Measurements from ENCODE around the gene NUDT4B.
"Not testable (repeated sequence)": the region's sequence is repeated elsewhere in the genome, so short reads cannot be mapped to it uniquely, and the experiment has no call there.

NUDT4B gene

DNA sequence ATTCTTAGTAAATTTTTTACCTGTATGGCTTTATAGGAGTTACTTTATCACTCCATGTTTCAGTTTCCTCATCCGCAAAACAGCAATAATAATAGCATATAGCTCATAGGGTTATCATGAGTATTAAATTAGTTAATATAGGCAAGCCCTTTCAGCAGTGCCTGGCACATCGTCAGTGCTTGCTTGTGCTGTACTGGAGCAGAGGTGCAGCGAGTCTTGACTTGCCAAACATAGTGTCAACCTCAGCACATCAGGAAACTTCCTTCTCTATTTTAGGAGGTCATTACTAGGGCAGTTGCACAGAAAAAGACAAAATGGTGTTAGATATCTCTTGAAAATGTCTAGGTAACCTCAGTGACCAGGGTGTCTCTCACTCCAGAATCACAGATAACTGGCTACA is 33.1 kb upstream of the NUDT4B start:
- H4K91ac ChIP-seq (ENCODE audit: low read depth, low read length, poor library complexity); H2BK120ac ChIP-seq (ENCODE audit: low read depth, low read length); H3K4me3 ChIP-seq (ENCODE audit: low read length in 2 of 2); H2AK5ac ChIP-seq (ENCODE audit: low read depth, low read length); DNase-seq (ENCODE audit: low spot score); H3K23ac ChIP-seq (ENCODE audit: low read depth, low read length, poor library complexity); H3K4me1 ChIP-seq (ENCODE audit: control insufficient read depth in 2 of 2, insufficient read depth in 1 of 2, low read depth in 1 of 2, low read length in 2 of 2); H2BK5ac ChIP-seq (ENCODE audit: low read length); H3K36me3 ChIP-seq (replicated peaks in 1 of 2; ENCODE audit: control insufficient read depth in 2 of 2, insufficient read depth in 2 of 2, low read length in 2 of 2); H3K27ac ChIP-seq (replicated peaks; ENCODE audit: low read length); H2BK15ac ChIP-seq (ENCODE audit: low read length); H3K14ac ChIP-seq (ENCODE audit: low read length); H2BK12ac ChIP-seq (ENCODE audit: low read length); H3K79me1 ChIP-seq (ENCODE audit: low read depth, low read length); H2AFZ ChIP-seq (ENCODE audit: low read length); H3K27me3 ChIP-seq (ENCODE audit: control insufficient read depth in 3 of 3, insufficient read depth in 3 of 3, low read depth in 1 of 3, low read length in 3 of 3); H3K9me3 ChIP-seq (replicated peaks in 1 of 2; ENCODE audit: control insufficient read depth in 2 of 2, insufficient read depth in 1 of 2, low read depth in 1 of 2, low read length in 2 of 2); H3K4ac ChIP-seq (ENCODE audit: low read length); H3K18ac ChIP-seq (ENCODE audit: low read length); H3K4me2 ChIP-seq (ENCODE audit: insufficient read depth, low read length, poor library complexity, severe bottlenecking); H4K8ac ChIP-seq (ENCODE audit: low read depth, low read length); H3K9ac ChIP-seq (ENCODE audit: low read depth, low read length, poor library complexity): not testable (repeated sequence)
- WGBS, 2 donors (ENCODE audit: extremely low coverage in 2 of 2, insufficient read length in 2 of 2, insufficient replicate concordance in 1 of 2): no CpG with 5 or more reads among the region's 3 CpGs

- not testable (repeated sequence) for H3K23ac ChIP-seq (ENCODE audit: low read depth, low read length, poor library complexity); H2BK120ac ChIP-seq (ENCODE audit: low read depth, low read length); DNase-seq (ENCODE audit: low spot score); H3K27ac ChIP-seq (replicated peaks; ENCODE audit: low read length); H4K8ac ChIP-seq (ENCODE audit: low read depth, low read length); H3K4me2 ChIP-seq (ENCODE audit: insufficient read depth, low read length, poor library complexity, severe bottlenecking); H3K9ac ChIP-seq (ENCODE audit: low read depth, low read length, poor library complexity); H3K4ac ChIP-seq (ENCODE audit: low read length); H2AFZ ChIP-seq (ENCODE audit: low read length); H2AK5ac ChIP-seq (ENCODE audit: low read depth, low read length); H3K79me1 ChIP-seq (ENCODE audit: low read depth, low read length); H3K18ac ChIP-seq (ENCODE audit: low read length); H4K91ac ChIP-seq (ENCODE audit: low read depth, low read length, poor library complexity); H3K9me3 ChIP-seq (replicated peaks in 1 of 2; ENCODE audit: control insufficient read depth in 2 of 2, insufficient read depth in 1 of 2, low read depth in 1 of 2, low read length in 2 of 2); H2BK12ac ChIP-seq (ENCODE audit: low read length); H3K4me1 ChIP-seq (ENCODE audit: control insufficient read depth in 2 of 2, insufficient read depth in 1 of 2, low read depth in 1 of 2, low read length in 2 of 2); H3K36me3 ChIP-seq (replicated peaks in 1 of 2; ENCODE audit: control insufficient read depth in 2 of 2, insufficient read depth in 2 of 2, low read length in 2 of 2); H3K14ac ChIP-seq (ENCODE audit: low read length); H2BK15ac ChIP-seq (ENCODE audit: low read length); H3K4me3 ChIP-seq (ENCODE audit: low read length in 2 of 2); H2BK5ac ChIP-seq (ENCODE audit: low read length); H3K27me3 ChIP-seq (ENCODE audit: control insufficient read depth in 3 of 3, insufficient read depth in 3 of 3, low read depth in 1 of 3, low read length in 3 of 3)
- WGBS, 2 donors (ENCODE audit: extremely low coverage in 2 of 2, insufficient read length in 2 of 2, insufficient replicate concordance in 1 of 2): no CpG with 5 or more reads among the region's 1 CpG
These were observed 31.5 kb upstream of the NUDT4B start for GRCh38 chr1:148716966-148717520.

DNA sequence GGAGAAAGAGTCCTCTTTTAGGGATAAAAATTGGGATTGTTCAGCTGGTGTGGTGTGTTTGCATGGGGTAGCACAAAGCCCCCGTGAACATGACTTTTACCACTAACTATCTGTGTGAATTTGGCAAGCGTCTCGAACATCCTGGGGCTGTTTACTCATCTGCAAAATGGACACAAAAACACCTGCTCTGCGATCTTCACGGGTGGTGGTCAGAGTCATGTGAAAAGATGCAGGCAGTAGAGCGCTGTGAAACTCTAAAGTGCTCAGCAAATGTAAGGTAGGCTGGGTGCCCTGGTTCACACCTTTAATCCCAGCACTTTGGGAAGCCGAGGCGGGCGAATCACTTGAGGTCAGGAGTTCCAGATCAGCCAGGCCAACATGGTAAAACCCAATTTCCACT is 27.7 kb upstream of the NUDT4B start:
- H4K91ac ChIP-seq (ENCODE audit: low read depth, low read length, poor library complexity); H3K79me1 ChIP-seq (ENCODE audit: low read depth, low read length); H3K9ac ChIP-seq (ENCODE audit: low read depth, low read length, poor library complexity); H2AFZ ChIP-seq (ENCODE audit: low read length); DNase-seq (ENCODE audit: low spot score); H2BK120ac ChIP-seq (ENCODE audit: low read depth, low read length); H3K4me3 ChIP-seq (ENCODE audit: low read length in 2 of 2); H3K27ac ChIP-seq (replicated peaks; ENCODE audit: low read length); H3K4ac ChIP-seq (ENCODE audit: low read length); H2BK15ac ChIP-seq (ENCODE audit: low read length); H3K4me2 ChIP-seq (ENCODE audit: insufficient read depth, low read length, poor library complexity, severe bottlenecking); H3K18ac ChIP-seq (ENCODE audit: low read length); H2AK5ac ChIP-seq (ENCODE audit: low read depth, low read length); H3K4me1 ChIP-seq (ENCODE audit: control insufficient read depth in 2 of 2, insufficient read depth in 1 of 2, low read depth in 1 of 2, low read length in 2 of 2); H3K36me3 ChIP-seq (replicated peaks in 1 of 2; ENCODE audit: control insufficient read depth in 2 of 2, insufficient read depth in 2 of 2, low read length in 2 of 2); H2BK12ac ChIP-seq (ENCODE audit: low read length); H3K27me3 ChIP-seq (ENCODE audit: control insufficient read depth in 3 of 3, insufficient read depth in 3 of 3, low read depth in 1 of 3, low read length in 3 of 3); H3K14ac ChIP-seq (ENCODE audit: low read length); H4K8ac ChIP-seq (ENCODE audit: low read depth, low read length); H3K9me3 ChIP-seq (replicated peaks in 1 of 2; ENCODE audit: control insufficient read depth in 2 of 2, insufficient read depth in 1 of 2, low read depth in 1 of 2, low read length in 2 of 2); H2BK5ac ChIP-seq (ENCODE audit: low read length); H3K23ac ChIP-seq (ENCODE audit: low read depth, low read length, poor library complexity): not testable (repeated sequence)
- no CpG with 5 or more reads among the region's 9 CpGs for WGBS, 2 donors (ENCODE audit: extremely low coverage in 2 of 2, insufficient read length in 2 of 2, insufficient replicate concordance in 1 of 2)

- not testable (repeated sequence) for H3K27ac ChIP-seq (replicated peaks; ENCODE audit: low read length); H3K14ac ChIP-seq (ENCODE audit: low read length); H3K4ac ChIP-seq (ENCODE audit: low read length); H3K4me2 ChIP-seq (ENCODE audit: insufficient read depth, low read length, poor library complexity, severe bottlenecking); H3K18ac ChIP-seq (ENCODE audit: low read length); H2BK12ac ChIP-seq (ENCODE audit: low read length); H2AFZ ChIP-seq (ENCODE audit: low read length); H3K79me1 ChIP-seq (ENCODE audit: low read depth, low read length); H3K9me3 ChIP-seq (replicated peaks in 1 of 2; ENCODE audit: control insufficient read depth in 2 of 2, insufficient read depth in 1 of 2, low read depth in 1 of 2, low read length in 2 of 2); H3K23ac ChIP-seq (ENCODE audit: low read depth, low read length, poor library complexity); H3K27me3 ChIP-seq (ENCODE audit: control insufficient read depth in 3 of 3, insufficient read depth in 3 of 3, low read depth in 1 of 3, low read length in 3 of 3); DNase-seq (ENCODE audit: low spot score); H2AK5ac ChIP-seq (ENCODE audit: low read depth, low read length); H2BK15ac ChIP-seq (ENCODE audit: low read length); H3K36me3 ChIP-seq (replicated peaks in 1 of 2; ENCODE audit: control insufficient read depth in 2 of 2, insufficient read depth in 2 of 2, low read length in 2 of 2); H3K4me3 ChIP-seq (ENCODE audit: low read length in 2 of 2); H3K4me1 ChIP-seq (ENCODE audit: control insufficient read depth in 2 of 2, insufficient read depth in 1 of 2, low read depth in 1 of 2, low read length in 2 of 2); H3K9ac ChIP-seq (ENCODE audit: low read depth, low read length, poor library complexity); H4K8ac ChIP-seq (ENCODE audit: low read depth, low read length); H2BK5ac ChIP-seq (ENCODE audit: low read length); H4K91ac ChIP-seq (ENCODE audit: low read depth, low read length, poor library complexity); H2BK120ac ChIP-seq (ENCODE audit: low read depth, low read length)
- WGBS, 2 donors (ENCODE audit: extremely low coverage in 2 of 2, insufficient read length in 2 of 2, insufficient replicate concordance in 1 of 2): no CpG with 5 or more reads among the region's 2 CpGs
These were observed 25.8 kb upstream of the NUDT4B start for GRCh38 chr1:148722758-148723157.
